Activated CD8-positive, alpha-beta memory T cell treated with anti-CD3 and anti-CD28 coated beads for 24 hours (primary cell): ENCODE data around the gene CREBRF.

Experiments
- DNase-seq: peaks from one replicate; pipeline ENCODE4 v3.0.0-alpha.2; 2020

The CREBRF gene

GRCh38 chr5:173158366-173158765, 102.2 kb downstream of the CREBRF start:
- DNase-seq = no peak

GRCh38 chr5:173159256-173159655, 103.1 kb downstream of the CREBRF start:
- DNase-seq = no peak

- DNase-seq = no peak
Measured at GRCh38 chr5:173161148-173161547, 105.0 kb downstream of the CREBRF start.

- DNase-seq = no peak
Measured at GRCh38 chr5:173163219-173163618, 107.1 kb downstream of the CREBRF start.

GRCh38 chr5:173165177-173166016, 109.2 kb downstream of the CREBRF start:
- no peak for DNase-seq

GRCh38 chr5:173172166-173172565, 116.0 kb downstream of the CREBRF start:
- DNase-seq = no peak

- no peak for DNase-seq
Measured at GRCh38 chr5:173175523-173175922, 119.4 kb downstream of the CREBRF start.

GRCh38 chr5:173178369-173178910, 122.3 kb downstream of the CREBRF start:
- no peak for DNase-seq

GRCh38 chr5:173180331-173180730, 124.2 kb downstream of the CREBRF start:
- no peak for DNase-seq

GRCh38 chr5:173187054-173187743, 131.0 kb downstream of the CREBRF start:
- DNase-seq = no peak

GRCh38 chr5:173188280-173188679, 132.1 kb downstream of the CREBRF start:
- DNase-seq = no peak
